Measurements from ENCODE around the gene ESRP2.

ESRP2 gene

DNA sequence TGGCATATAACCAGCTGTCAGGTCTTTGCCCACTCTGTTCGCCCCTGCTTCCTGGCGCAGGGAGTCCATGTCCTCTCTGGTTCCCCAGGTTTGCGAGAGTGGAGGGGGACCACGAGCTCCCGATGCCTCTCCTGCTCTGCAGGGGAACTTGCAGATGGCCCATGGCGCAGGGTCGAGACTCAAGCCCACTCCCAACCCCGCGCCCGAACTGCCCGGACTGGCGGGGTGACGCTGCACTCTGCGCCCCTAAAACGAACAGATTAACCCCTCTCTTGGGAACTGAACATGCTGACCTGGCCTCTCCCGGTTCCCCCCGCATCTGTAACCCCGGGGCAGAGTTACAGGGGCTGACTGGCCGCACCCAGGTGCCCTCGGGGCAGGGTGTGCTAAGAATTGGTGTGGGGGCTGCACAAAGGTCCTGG, 8.6 kb upstream of the ESRP2 start:
- TF ChIP-seq CTCF (conservative IDR thresholded peaks at IDR 0.05), result no peak
- peak overlapping the region; percentile 55; the same call in 1 of the 2 replicates for H3K27ac ChIP-seq

DNA sequence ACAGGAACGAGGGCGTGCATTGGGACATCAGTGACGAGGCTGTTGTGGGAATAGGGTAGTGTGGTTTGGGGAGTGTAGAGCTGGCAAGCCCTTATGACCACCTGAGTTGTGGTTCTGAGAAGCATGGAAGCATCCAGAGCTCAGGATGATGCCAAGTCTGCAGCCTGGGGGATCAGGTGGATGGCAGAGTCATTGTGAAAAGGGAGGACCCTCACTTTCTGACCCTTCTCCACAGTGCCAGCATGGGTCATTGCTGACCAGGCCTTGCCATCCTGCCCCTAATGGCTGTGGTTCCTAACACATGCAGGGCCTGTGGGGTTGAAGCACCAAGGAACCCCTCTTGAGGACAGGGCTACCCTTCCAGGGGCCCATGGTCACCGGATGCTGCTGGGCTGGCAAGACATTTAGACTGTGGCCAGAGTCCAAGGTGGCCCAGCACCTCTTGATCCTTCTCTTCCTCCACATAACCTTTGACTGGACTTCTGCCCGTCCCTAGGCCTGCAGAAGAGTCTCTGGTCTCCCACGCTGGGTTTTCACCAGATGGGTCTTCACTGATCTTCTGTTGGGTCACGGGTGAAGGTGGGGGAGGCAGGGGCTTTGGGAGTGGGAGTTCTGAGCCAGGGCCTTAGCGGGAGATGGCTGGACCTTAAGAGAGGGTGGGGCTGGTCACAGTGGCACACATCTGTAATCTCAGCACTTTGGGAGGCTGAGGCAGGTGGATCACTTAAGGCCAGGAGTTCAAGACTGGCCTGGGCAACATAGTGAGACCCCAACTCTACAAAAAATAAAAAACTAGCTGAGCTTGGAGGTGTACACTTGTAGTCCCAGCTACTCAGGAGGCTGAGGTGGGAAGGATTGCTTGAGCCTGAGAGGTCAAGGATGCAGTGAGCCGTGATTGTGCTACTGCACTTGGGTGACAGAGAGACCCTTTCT, 7.3 kb upstream of the ESRP2 start:
- no peak for TF ChIP-seq CTCF (conservative IDR thresholded peaks at IDR 0.05)
- H3K27ac ChIP-seq, result no peak overlapping the region

DNA sequence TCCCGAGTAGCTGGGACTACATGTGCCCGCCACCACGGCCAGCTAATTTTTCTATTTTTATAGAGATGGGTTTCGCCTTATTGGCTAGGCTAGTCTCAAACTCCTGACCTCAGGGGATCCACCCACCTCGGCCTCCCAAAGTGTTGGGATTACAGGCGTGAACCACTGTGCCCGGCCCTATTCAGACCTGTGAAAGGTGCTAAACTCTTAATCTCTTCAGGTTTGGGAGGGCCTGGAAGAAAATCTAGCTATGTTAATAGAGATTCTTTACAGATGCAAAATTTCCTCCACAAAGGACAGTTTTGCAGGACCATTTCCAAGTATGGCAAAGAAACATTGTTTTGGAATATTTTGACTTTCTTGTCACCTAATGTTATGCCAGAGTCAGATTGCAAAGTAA, 6.2 kb upstream of the ESRP2 start:
- no peak for TF ChIP-seq CTCF (conservative IDR thresholded peaks at IDR 0.05)

GRCh38 chr16:68238029-68238345, 2.1 kb upstream of the ESRP2 start:
- peak overlapping the region; percentile 92 for H3K27ac ChIP-seq
- TF ChIP-seq CTCF (conservative IDR thresholded peaks at IDR 0.05), result no peak

More for the DNA sequence above, 6.2 kb upstream of the ESRP2 start:
- no peak overlapping the region for H3K27ac ChIP-seq

- H3K27ac ChIP-seq, result peak overlapping the region; percentile 92
- no peak for TF ChIP-seq CTCF (conservative IDR thresholded peaks at IDR 0.05)
Measured at GRCh38 chr16:68237243-68238028, 1.5 kb upstream of the ESRP2 start.

GRCh38 chr16:68236826-68237242, 907 bp upstream of the ESRP2 start:
- no peak for TF ChIP-seq CTCF (conservative IDR thresholded peaks at IDR 0.05)
- peak overlapping the region; percentile 92 for H3K27ac ChIP-seq

GRCh38 chr16:68236137-68236825, 354 bp upstream of the ESRP2 start:
- H3K27ac ChIP-seq, result peak overlapping the region; percentile 92
- TF ChIP-seq CTCF (conservative IDR thresholded peaks at IDR 0.05), result no peak

All from VCaP (cell line).